GM12865 (cell line): ENCODE results near the gene PECR.

Source experiments
- DNase-seq: peaks from one replicate; pipeline ENCODE4 v3.0.0; 2010; ENCODE audit warnings: low read depth
- H3K4me3 ChIP-seq: 2 replicates; pipeline ENCODE4 v1.5.1; 2011; ENCODE audit warnings: mild to moderate bottlenecking, low read depth, low read length, control low read depth
- CTCF ChIP-seq: IDR thresholded peaks from 2 replicates; pipeline ENCODE4 v1.5.1; 2011; ENCODE audit warnings: low read length, control low read depth, low read depth, inconsistent platforms; ENCODE audit not compliant: insufficient read depth; ENCODE audit errors: missing control alignments

Gene PECR

GRCh38 chr2:216049452-216049851 is 32.2 kb downstream of the PECR start:
- no peak for DNase-seq
- H3K4me3 ChIP-seq = no peak overlapping the region
- no peak for TF ChIP-seq CTCF

- no peak for DNase-seq
- TF ChIP-seq CTCF = no peak
- no peak overlapping the region for H3K4me3 ChIP-seq
These were observed 34.2 kb downstream of the PECR start for GRCh38 chr2:216047397-216047796.

- DNase-seq = peak; percentile 43
- TF ChIP-seq CTCF = no peak
- no peak overlapping the region for H3K4me3 ChIP-seq
These were observed 36.6 kb downstream of the PECR start for GRCh38 chr2:216044883-216045486.

- no peak overlapping the region for H3K4me3 ChIP-seq
- no peak for TF ChIP-seq CTCF
- DNase-seq = no peak
These were observed 37.7 kb downstream of the PECR start for GRCh38 chr2:216043949-216044348.

- DNase-seq = no peak
- H3K4me3 ChIP-seq = no peak overlapping the region
- no peak for TF ChIP-seq CTCF
These were observed 40.2 kb downstream of the PECR start for GRCh38 chr2:216041438-216041837.

- TF ChIP-seq CTCF = no peak
- no peak overlapping the region for H3K4me3 ChIP-seq
- DNase-seq = no peak
These were observed 41.7 kb downstream of the PECR start for GRCh38 chr2:216039918-216040317.

- no peak overlapping the region for H3K4me3 ChIP-seq
- TF ChIP-seq CTCF = peak; percentile 86
- peak; percentile 94 for DNase-seq
These were observed 47.5 kb downstream of the PECR start for GRCh38 chr2:216034065-216034464.
